Fibroblast of skin of right quadriceps (primary cell): ENCODE measurements around the gene IMMP2L.
A peak's percentile ranks its signal among the peaks of the same experiment; 100 is the strongest.
"Not testable (repeated sequence)": the region's sequence is repeated elsewhere in the genome, so short reads cannot be mapped to it uniquely, and the experiment has no call there.

ENCODE experiments used
- DNase-seq: peaks from one replicate; pipeline ENCODE4 v3.0.0-alpha.2; 2013

Gene IMMP2L

DNA sequence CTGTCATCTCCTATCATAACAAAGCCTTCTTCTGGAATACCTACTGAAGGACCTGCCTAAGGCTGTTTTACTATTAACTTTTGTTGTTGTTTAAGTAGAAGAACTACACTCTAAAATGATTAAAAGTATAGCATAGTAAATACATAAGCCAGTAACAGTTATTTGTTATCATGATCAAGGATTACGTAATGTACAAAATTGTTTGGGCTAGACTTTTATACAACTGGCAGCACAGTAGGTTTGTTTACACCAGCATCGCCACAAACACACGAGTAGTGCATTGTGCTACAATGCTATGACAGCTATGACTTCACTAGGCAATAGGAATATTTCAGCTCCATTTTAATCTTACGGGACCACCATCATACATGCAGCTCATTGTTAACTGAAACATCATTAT lies 302.3 kb downstream of the IMMP2L start:
- no peak for DNase-seq

DNA sequence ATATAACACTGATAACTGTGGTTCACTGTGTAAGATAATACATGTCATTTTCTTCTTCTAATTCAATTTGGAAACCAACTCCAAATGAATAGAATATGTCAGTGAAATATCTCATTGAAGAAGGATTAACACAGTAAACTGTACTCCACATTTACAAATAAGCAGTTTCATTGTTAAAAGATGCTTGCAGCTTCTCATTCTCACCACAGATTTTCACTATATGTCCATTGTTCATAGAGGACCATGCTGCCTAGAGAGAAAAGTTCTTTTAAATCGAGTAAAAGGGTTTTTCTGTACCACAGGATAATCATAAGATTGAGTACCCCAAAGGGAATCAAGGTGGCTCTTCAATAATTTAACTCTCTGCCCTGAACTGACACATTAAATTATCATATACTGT lies 305.9 kb downstream of the IMMP2L start:
- DNase-seq = no peak

DNA sequence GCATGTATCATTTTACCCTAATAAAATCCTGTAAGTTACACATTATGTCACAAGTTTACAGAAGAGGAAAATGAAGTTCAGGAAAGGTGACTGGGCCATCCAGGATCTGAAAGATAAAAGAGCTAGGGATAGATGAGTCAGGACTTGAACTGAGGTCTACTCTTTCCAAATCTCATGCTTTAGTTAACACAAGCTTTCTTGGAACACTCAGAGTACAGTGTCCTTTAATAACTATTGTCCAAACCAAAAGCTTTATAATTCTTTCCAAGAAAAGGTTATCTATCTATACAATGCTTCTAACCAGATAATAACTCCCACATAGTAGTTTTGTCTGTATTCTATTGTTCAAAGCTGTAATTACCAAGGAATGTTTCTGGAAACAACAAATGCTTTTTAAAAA lies 306.7 kb downstream of the IMMP2L start:
- no peak for DNase-seq

DNA sequence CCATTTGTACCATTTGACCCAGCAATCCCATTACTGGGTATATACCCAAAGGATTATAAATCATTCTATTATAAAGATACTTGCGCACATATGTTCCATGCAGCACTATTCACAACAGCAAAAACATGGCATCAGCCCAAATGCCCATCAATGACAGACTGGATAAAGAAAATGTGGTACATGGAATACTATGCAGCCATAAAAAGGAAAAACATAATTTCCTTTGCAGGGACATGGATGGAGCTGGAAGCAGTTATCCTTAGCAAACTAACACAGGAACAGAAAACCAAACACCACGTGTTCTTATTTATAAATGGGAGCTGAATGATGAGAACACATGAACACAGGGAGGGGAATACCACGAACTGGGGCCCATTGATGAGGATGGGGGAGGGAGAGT lies 310.9 kb downstream of the IMMP2L start:
- not testable (repeated sequence) for DNase-seq

DNA sequence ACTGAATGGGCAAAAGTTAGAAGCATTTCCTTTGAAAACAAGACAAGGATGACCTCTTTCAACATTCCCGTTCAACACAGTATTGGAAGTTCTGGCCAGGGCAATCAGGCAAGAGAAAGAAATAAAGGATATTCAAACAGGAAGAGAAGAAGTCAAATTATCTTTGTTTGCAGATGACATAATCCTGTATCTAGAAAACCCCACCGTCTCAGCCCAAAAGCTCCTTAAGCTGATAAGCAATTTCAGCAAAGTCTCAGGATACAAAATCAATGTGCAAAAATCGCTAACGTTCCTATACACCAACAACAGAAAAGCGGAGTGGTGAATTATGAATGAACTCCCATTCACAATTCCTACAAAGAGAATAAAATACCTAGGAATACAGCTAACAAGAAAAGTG lies 312.5 kb downstream of the IMMP2L start:
- not testable (repeated sequence) for DNase-seq

DNA sequence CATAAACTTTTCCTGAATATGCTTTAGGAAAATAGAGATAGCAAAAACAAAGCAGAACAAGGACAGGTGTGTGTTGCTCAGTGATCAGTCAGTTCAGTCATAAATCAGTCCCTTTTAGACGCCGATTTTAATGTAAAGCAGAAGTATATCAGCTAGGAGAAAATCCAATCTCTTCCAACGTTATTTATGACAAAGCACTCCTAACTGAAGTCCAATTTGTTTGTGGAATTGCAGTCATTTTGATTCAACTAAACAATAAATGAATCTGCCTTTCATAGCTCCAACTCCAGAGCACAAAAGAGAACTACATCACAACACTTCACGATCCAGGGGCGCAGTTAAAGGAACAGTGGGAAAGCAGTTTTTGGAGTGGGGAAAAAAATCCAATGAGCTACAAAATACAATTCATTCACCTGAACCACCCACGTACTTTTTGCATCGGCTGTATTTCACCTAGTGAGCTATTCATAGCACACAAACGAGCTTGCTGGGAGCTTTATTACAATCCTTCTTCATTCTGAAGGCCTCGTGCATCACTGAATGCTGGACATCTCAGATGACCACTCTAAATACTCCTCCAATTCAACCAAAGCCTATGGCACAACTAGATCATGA lies 320.0 kb downstream of the IMMP2L start:
- no peak for DNase-seq

DNA sequence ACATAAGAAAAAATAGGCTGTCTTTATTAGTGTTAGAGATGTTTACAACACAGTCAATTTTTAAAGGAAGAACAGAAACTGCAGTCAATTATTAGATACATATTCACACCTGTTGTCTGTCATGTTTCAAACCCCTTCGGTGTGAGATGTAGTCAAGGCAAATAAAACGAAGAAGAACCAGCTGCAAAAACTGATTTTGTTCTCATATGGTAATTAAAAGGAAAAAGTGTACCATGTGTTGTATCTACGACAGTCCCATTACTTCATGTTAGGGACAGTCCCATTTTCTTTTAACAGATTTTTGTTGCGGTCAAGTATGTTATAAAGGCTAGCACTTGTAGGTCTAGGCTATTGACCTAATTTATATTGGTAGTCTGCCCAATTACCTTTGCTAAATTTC lies 321.9 kb downstream of the IMMP2L start:
- DNase-seq = no peak

DNA sequence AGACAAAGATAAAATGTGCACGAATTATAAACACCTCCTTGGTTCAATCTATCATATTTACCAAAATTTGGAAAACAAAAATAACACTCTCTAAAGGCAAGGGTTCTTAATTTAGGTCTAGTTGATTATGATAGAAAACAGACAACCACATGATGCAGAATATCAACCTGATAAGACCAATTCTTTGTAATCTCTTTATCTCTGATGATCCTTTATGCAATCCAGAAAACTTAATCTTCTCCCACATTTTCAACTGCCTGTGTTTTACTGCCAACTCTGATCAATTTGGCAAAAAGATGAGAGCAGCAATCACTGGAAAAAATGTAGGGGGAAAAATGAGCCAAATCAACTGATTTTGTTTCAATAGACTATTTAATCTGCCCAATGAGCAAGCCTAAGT lies 322.9 kb downstream of the IMMP2L start:
- no peak for DNase-seq

DNA sequence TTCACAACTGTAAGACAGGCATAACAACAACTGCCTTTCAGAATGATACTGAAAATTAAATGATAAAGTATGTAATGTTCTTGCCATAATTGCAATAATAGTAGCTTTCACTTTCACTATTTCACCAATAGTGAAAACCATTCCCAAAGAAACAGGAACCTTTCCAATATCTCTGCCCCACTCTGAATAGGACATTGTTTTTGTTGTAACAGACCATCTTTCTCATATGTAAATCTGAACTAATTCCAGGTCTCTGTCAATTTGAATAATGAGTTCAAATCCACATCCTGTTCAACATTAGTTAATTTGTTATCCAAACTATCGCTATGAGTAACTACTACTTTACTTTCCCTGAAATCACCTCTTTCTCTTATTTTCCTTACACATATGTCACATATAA lies 323.4 kb downstream of the IMMP2L start:
- peak; percentile 23 for DNase-seq

DNA sequence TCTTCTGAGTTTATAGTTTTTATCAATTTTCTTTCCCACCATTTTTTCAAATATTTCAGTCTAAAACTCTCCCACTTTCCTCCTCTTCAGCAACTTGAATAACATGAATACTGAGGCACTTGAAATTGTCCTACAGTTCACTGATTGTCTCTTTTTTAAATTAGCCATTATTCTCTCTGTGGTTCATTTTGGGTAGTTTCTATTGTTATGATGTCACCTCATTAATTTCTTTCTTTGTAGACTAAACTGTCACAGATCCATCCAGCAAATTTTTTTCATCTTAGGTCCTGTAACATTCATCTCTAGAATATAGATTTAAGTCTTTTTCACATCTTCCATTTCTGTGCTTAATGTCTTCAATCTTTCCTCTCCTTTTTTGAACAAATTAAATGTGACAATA lies 326.6 kb downstream of the IMMP2L start:
- DNase-seq = no peak

DNA sequence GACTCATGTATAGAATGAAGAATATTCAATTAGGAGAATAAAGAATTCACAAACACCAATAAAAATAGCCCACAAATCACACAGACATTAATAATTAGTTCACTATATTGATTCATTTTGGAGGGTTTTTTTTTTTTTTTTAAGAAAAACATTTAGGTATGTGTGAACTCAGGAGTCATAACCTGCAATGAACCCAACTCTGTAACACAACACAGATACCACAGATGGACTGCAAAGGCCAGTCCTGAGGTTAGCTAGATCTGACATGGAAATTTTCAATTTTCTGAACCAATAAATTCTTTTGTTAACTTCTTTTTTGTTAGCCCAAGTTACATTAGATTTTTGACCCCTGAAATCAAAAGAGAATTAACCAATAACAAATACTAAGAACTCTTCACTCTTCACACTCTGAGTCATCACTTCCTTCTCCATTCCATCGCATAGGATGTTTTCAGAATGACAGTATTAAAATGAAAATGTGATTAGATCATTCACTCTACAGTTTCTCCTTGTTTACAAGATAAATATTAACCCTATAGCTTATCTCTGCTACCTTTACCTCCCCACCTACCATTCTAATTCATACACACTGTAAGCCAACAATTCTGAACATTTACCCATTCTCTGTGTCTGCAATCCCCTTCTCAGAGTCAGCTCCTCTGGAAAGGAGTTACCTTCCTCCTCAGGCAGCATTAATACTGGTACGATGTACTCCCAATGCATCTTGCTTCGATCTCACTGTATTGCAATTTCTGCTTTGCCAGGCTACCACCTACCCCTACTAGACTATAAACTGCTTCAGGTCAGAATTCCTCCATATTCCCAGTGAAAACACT lies 329.8 kb downstream of the IMMP2L start:
- peak; percentile 71 for DNase-seq

DNA sequence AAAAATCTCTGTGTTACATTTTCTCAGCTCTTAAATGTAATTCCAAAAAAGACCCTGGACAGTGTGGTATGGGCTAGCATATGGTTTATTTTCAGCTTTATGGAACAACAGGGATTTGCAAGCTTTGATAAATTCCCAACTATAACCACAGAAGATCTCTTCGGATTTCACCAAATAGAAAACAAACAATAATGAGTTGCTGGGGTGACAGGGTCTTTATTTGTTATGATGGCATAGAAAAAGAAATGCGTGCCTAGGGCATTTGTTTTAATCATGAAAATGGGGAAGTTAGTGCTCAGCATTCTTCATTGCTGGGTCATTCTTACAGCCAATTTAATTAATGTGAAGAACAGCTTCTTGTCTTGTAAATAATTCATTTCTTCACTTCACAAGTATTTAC lies 332.4 kb downstream of the IMMP2L start:
- DNase-seq = peak; percentile 26

DNA sequence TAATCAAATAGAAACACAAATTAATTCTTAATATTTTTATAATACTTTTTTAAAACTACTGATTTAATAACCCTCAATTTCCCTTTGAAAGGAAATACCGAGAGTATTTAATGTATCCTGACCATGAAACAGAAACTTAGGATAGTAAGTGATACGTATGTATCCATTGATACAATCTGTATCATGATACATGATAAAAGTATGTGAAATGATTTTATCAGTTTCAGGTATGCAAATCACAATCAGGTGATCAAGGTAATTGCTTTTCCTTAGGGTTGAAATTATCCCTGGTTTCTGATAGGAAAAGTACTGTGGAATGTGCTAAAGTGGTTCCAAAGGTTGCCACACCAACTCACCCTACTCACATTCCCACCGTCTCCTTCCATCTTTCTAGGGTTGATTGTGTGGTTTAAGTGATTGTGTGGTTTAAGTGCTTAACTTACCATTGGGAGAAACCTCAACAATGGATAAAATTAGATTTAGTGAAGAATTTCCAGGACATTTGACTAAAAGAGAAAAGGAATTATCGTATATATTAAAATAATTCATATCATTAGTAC lies 333.0 kb downstream of the IMMP2L start:
- DNase-seq = no peak

DNA sequence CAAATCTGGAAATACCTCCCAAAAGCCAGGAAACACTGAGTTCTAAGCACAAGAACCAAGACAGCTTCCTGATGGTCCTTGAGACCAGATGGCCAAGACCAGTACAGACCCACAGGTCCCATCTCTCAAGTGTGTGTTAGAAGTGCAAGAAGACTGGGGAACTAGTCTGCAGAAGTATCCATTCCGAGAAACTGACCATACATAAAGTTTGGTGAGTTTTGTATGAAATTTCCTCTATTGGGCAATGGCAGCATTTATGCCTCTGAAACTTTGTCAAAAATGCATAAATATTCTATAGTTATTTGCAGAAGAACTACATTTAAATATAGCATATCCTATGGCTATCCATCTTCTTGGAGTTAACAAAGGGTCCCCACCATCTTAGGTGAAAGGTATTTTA lies 333.9 kb downstream of the IMMP2L start:
- DNase-seq = no peak

DNA sequence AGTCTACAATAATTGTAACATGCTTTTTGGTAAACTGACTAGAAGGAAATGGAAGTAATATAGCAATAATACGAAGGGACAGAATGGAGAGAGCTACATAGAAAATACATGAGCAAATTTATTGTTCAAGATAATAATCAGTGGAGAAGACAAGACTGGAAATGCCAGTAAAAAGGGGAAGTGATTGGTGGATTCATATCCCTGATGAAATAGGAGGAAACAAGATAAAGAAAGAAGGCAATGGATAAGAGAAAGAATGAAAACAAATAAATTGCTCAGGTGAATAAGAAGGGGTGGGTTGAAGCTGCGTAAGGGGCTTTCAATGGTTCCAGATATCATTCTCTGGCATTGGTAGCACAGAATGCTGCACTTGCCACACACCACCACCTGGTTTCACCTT lies 335.5 kb downstream of the IMMP2L start:
- DNase-seq = no peak

DNA sequence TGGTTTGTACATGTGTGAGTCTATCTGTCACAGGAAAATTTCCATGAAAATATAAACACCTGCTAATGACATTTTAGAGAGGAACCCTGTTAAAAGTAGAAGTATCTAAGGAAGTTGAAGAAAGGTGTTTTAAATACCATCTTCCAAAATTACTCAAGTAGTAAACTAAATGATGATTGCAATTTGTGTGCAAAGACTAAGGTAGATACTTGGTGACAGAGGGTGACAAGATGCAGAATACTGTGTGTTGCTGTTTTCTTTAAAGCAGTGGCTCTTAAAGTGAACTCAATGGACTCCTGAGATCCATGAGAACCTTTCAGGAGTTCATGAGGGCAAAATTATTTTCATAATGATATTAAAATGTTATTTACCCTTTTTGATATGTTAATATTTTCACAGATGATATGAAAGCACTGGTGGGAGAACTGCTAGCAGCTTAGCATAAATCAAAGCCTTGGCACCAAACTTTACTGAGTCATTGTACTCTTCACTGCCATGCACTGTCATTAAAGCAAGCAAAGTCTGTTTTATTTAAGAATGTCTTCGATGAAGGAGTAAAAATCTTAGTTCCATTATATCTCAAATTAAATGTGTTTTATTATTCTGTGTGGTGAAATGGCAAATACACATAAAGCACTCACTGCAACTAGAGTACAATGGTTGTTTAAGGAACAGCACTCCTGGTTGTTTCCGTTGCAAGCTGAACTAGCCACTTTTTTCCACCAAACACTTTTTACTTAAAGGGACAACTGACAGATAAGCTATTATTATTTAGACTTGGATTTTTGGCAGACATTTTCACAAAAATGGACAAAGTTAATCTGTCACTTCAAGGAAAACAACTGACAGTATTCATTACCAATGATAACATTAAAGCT lies 337.7 kb downstream of the IMMP2L start:
- no peak for DNase-seq

DNA sequence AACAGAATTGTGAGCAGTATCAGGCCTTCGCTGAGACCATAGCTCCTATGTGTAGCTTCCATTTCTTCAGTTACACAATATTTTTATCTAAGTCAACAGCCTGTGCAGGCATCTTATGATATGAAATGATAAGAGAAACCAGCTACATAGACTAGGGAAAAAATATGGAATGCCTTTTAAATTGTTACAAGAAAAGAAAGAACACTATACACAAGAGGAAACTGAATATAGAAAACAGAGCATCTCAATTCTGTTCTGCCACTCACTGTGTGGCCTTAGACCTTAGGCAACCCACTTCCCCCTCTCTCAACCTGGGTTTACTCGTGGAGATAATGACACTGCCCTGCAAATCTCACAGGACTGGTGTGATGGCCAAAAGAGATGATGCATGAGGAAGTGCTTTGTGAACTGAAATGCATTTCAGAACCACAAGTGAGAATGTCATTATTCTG lies 338.5 kb downstream of the IMMP2L start:
- no peak for DNase-seq

DNA sequence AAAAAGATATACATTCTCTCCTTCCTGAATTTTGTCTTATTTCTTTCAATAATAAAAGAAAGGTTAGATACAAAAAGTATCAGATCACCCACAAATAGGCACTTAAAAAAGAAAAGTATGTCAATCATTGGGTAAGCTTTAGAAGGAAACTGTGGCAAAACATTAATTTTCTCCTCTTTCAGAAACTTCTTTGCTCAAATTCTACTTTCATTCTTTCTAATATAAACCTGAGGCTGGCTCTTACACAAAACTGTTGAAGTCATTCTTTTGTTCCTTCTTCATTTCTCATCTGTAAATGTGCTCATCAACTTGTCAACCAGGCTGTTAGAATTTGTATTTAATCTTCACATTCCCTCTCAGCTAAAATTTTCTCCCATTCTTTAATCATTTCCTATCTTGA lies 346.7 kb downstream of the IMMP2L start:
- no peak for DNase-seq

DNA sequence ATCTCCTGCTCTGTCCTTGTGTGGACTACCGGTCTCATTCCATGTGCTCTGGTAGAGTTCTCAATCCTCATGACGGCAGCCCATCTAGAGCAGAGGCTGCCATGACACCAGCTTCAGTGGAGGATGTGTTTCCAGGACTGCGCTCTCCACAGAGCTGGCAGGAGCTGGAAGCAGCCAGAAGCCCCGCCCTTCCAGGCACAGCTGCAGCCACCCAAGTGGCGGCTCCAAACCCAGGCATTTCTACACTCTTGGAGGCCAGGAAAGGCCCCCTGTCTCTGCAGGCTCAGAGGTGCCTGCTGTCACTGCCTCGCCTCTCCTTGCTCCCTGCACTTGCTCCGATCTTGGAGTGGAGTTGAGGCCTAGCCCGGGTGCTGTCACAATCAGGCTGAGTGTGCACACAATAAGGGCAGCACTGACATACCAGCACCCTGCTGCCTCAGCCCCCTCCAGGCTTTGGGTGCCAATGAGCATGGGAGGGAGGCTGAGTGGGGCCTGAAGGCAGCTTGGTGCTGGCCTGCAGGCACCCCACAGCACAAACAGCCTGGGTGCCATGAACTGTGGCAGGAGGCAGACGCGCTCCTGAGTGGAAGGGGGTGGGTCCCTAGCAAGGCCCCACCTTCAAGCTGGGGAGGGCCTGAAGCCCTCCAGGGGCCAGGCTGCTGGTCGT lies 349.3 kb downstream of the IMMP2L start:
- DNase-seq = no peak

DNA sequence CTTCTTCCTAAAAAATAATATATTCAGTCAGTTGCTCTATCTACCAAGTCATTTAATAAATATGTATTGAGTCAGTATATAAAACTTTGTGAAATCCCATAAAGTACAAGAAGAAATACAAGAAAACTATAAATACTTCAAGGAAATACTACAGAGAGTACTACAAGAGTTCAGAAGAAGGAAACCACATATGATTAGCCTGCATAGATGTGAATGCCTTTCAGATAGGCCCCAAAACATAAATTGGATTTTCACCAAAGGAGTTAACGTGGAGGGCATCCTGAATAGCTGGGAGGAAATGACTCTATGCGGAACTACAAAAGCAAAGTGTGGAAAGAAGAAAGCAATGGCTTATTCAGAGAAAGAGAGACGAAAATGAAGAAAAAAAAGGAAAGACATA lies 351.3 kb downstream of the IMMP2L start:
- DNase-seq = peak; percentile 81

DNA sequence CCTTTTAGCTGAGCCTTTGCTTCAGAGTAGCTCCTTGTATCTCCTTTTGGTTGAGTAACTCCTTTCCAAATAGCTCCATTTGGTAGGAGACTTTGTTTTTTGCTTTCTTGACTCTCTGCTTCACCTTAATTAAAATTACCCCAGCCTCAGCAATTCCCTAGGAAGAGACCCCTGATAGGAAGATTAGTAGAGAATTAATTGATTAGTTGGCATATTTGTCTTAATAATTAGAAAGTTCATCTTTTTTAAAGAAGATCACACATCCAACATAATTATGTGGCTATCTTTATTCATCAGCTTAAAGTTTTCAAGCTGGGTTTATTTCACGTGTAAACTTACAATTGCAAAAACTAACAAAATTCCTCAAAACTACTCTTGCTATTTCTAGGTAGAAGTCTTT lies 352.2 kb downstream of the IMMP2L start:
- no peak for DNase-seq

DNA sequence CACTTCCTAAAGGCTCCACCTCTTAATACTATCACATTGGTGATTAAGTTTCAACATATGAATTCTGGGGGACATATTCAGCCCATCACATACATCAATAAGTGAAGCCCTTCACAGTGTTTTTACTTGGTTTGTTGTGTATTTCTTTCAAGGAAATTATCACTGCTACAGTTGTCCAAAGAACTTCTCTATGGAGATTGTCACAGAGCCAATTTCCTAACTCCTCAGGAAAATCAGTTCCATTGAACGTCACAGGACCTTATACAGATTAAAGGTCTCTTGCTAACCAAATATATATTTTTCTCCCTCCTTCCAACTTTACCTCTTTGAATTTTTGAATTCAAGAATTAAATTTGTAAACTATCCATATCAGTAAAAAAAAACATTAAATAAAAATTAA lies 357.0 kb downstream of the IMMP2L start:
- no peak for DNase-seq

DNA sequence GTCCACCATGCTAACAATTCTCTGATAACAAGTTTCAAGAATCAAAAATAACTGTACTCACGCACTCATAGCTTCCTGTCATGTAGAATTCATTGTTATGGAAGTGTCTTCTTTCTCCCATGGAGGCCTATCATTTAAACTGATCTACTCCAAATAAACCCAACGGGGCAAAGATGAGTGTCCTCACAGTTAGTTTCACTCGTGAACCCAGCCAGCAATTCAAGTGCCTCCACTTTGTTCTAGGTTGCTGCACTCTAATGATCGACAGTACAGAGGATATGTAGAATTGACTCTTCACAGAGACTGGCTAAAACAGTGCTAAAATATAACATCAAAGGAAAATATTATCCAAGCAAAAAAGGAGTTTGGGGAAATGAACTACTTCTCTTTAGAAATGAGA lies 360.0 kb downstream of the IMMP2L start:
- DNase-seq = no peak
